Stimulated activated CD4-positive, alpha-beta T cell treated with anti-CD3 and anti-CD28 coated beads, Interleukin-1b, Interleukin-23, amount 100 ng/mL, for 1 hour (primary cell): ENCODE results near the gene GSK3B.
"Not testable (repeated sequence)": the region's sequence is repeated elsewhere in the genome, so short reads cannot be mapped to it uniquely, and the experiment has no call there.

Experiments
- DNase-seq, 2 donors: peaks; one replicate each; pipeline ENCODE4 v3.0.0-alpha.2; 2020; ENCODE audit warnings: low read depth in 2 of 2

Gene GSK3B

GRCh38 chr3:120013481-120013880 lies 80.8 kb downstream of the GSK3B start:
- no peak for DNase-seq

- not testable (repeated sequence) for DNase-seq
Measured at GRCh38 chr3:120005741-120006140, 88.5 kb downstream of the GSK3B start.

DNA sequence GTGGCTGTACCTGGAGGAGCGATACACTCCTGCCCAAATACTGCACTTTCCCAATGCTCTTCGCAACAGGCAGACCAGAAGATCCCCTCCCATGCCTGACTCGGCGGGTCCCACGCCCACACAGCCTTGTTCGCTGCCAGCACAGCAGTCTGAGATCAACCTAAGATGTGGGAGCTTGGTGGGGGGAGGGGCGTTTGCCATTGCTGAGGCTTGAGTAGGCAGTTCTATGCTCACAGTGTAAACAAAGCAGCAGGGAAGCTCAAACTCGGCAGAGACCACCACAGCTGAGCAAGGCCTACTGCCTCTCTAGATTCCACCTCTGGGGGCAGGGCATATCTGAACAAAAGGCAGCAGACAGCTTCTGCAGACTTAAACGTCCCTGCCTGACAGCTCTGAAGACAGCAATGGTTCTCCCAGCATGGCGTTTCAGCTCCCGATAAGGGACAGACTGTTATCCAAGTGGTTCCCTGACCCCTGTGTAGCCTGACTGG lies 90.2 kb downstream of the GSK3B start:
- DNase-seq, result not testable (repeated sequence)

- DNase-seq, result no peak
Measured at GRCh38 chr3:119998166-119998565, 96.1 kb downstream of the GSK3B start.

- no peak for DNase-seq
Measured at GRCh38 chr3:119990888-119991287, 103.4 kb downstream of the GSK3B start.

DNA sequence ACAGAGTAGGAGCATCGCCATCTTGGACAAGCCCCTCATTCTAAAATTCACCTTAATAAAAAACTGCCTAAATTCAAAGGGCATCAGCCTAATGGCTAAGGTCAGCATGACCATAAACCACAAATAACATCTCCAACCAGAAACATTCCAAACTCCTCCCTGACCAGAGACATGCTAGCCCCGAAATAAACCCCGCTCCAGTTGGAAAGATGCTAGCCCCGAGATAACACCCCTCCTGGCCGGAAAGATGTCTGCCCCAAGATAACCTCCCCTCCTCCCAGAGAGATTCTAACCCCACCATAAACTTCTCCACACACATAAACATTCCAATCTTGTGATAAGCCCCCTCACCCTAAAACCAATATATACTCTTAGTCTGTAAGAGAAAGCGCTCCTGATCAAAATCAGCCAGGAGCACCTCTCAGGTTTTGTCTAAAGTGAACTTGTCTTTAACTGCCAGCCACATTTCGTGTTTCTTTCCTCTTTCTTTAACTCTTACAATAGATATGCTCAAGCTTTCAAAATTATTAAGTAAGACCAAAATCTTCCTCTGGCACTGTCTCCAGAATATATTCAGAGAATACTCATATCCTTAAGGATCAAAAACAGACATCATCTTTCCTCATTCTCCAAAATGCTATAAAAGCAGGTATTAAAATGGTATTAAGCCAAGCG lies 104.1 kb downstream of the GSK3B start:
- no peak for DNase-seq

DNA sequence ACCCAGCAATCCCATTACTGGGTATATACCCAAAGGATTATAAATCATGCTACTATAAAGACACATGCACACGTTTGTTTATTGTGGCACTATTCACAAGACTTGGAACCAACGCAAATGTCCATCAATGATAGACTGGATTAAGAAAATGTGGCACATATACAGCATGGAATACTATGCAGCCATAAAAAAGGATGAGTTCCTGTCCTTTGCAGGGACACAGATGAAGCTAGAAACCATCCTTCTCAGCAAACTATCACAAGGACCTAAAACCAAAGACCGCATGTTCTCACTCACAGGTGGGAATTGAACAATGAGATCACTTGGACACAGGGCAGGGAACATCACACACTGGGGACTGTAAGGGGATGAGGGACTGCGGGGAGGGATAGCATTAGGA lies 107.4 kb downstream of the GSK3B start:
- not testable (repeated sequence) for DNase-seq

DNA sequence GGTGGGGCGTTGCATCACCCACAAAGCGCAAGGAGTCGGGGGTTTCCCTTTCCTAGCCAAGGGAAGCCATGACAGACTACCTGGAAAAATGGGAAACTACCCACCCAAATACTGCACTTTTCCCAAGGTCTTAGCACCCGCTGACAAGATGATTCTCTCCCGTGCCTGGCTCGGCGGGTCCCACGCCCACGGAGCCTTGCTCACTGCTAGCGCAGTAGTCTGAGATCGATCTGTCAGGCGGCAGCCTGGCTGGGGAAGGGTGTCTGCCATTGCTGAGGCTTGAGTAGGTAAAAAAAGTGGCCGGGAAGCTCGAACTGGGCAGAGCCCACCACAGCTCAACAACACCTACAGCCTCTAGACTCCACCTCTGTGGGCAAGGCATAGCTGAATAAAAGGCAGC lies 112.9 kb downstream of the GSK3B start:
- no peak for DNase-seq

GRCh38 chr3:119978554-119979208 lies 115.6 kb downstream of the GSK3B start:
- DNase-seq, result no peak

DNA sequence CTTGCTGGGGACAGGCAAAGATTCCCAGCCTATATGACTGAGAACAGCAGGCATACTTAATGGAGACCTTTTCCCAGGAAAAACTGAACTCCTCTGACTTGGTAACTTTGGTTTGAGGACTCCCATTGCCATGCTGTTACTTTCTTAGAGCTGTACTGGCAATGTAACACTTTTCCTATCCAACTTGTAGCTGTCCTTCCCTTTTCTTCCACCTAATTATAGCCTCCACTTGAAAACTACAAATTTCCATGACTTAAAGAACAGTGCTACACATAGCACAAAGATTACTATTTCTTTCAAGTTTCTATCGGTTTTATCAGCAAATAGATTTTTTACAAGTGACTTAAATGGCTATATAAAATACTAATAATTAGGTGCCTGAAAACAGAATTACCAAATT lies 116.9 kb downstream of the GSK3B start:
- DNase-seq, result no peak

GRCh38 chr3:119976214-119976613 lies 118.0 kb downstream of the GSK3B start:
- DNase-seq, result no peak

- DNase-seq, result no peak
Measured at GRCh38 chr3:119974656-119975055, 119.6 kb downstream of the GSK3B start.

DNA sequence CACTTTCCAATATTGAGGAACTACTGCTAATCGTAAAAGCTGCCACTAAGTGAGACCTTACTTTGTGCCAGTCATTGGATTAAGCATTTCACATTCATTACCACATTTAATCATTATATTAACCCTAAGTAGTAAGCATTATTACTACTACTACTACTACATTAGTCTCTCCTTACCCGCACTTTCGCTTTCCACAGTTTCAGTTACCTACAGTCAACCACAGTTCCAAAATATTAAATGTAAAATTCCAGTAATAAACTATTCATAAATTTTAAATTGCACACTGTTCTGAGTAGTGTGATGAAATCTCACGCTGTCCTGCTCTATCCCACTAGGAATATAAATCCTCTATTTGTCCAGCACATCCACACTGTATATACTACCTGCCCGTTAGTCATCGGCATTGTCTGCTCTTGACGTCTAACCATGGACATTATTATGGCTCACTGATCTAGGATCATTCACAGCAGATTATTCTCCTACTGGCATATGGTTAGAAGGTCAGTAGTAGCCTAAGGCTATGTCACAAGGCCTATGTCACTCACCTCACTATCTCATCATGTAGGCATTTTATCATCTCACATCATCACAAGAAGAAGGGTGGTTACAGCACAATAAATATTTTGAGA lies 121.1 kb downstream of the GSK3B start:
- no peak for DNase-seq

- no peak for DNase-seq
Measured at GRCh38 chr3:119969759-119970158, 124.5 kb downstream of the GSK3B start.

GRCh38 chr3:119967353-119968006 lies 126.8 kb downstream of the GSK3B start:
- no peak for DNase-seq

- no peak for DNase-seq
Measured at GRCh38 chr3:119965692-119966091, 128.6 kb downstream of the GSK3B start.

GRCh38 chr3:119964294-119964693 lies 130.0 kb downstream of the GSK3B start:
- no peak for DNase-seq

DNA sequence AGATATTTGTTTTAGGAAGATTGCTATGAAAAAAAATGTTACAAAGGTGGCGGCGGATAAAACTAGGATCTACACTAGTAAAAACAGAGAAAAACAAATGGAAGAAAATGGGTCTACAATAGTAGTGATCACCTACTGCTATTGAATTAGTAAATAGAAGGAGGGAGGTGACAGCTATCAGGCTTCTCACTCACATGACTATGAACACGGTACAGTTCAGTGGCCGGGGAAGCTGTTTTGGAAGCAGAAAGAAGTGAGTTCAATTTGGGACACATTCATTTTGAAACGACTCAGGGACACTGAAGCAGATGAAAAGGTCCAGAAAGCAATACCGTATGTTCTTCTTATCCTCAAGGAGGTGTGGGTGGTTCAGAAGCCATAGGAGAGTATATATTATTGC lies 138.3 kb downstream of the GSK3B start:
- DNase-seq, result no peak

DNA sequence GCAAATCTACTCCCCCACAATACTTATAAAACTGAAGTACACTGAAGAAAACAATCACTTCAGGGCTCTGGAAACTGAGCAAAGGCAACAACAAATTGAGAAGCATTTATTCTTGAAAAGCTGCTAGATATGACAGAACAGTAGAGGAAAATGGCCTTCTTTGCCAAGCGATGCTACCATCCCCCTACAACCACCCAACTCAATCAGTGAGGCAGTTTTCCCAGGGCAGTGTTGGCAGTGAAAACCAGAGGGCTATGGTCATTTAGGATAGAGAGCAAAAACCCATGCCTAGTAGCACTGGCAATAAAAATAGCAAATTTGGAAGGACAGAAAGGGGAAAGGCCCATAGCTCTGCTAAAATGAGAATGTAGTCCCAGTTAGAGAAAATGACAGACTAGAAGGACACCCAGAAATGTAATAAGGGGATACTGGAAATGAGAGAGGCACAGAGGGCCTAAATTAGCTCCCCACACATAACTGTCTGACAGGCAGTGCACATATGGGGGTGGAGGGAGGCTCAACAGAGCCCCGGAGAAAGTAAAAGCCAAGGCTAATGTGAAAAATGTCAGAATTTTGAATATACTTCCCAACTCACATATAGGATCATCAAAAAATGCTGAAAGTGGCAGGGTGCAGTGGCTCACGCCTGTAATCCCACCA lies 143.5 kb downstream of the GSK3B start:
- DNase-seq, result no peak

DNA sequence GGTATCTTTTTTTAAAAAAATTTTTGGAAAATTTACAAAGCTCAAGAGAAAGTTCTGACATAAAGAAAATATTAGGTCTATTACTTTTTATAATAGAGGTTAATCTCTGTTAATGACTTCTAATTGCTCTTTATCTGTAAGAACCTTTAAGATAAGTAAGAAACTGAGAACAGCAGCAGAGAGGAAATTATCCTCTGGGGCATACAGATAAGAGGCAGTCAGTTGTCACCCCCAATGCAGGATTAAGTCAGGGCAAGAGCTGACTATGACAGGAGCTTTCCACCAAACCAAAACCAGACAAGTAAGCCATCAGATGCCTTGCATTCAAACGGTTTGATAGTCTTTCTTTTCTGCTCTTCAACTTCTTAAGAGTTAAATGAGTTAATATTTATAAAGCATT lies 149.0 kb downstream of the GSK3B start:
- no peak for DNase-seq

DNA sequence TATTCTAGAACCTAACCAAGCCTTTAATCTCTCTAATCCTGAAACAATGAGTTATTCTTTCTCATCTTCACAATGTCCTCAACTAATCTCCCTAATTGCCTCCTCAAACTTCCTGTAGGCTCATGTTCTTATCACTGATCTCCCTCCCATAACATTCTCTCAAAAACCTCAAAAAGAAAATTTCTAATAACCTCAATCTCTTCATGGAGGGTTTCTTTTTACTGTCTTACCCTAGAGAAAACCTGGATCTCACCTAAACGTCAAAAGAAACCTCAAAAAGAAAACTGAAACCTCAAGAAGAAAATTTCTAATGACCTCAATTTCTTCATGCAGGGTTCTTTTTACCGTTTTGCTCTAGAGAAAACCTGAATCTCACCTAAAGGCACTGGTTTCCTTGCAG lies 150.2 kb downstream of the GSK3B start:
- DNase-seq, result no peak

DNA sequence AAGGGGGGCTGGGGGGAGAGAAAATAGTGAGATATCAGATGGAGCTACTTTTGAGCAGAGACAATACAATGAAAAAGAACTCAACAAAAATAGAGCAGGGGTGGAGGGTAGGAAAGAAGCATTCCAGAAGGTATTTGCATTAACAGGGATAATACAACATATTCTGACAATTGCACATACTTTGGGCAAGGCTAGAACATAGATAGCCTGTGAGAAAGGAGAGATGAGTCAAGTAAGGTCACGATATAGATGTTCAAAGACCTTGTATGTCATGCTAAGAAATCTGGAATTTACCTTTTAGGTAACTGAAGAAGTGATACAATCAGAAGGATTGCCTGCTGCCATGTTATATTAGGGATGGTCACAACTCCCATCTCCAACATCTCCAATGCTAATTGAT lies 155.2 kb downstream of the GSK3B start:
- no peak for DNase-seq
